Fibroblast of upper back skin (primary cell): ENCODE measurements around the gene WNK2.

Experiments used
- DNase-seq: peaks from one replicate; pipeline ENCODE4 v3.0.0-alpha.2; 2013

WNK2 gene

DNA sequence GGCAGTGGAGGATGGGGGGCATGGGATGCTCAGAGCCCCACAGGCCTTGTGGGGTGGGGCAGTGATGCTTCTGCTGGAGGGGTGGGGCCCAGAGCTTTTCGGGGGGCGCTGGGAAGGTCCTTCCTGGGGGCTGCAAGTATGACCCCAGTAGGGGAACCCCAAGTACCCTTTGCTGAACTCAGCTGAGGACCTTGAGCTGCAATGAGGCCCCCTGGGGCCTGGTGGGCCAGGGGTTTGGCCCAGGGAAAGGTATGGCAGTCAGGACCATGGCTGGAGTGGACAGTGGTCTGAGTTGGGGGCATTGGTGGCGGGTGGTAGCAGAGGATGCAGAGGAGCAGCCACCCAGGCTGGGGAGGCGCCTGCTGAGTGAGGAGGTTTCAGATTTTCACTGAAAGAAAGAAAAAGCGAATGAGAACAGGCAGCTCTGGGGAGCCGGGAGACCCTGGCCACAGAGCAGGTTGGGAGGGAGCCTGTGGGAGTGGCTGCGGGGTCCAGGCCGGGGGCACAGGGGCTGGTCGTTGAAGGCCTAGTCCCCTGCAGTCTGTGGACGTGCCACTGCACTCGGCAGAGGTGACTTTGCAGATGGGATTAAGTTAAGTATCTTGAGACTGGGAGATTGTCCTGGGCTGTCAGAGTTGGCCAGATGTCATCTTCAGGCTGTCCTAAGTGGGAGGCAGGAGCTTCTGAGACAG is 19.2 kb downstream of the WNK2 start:
- DNase-seq: no peak

DNA sequence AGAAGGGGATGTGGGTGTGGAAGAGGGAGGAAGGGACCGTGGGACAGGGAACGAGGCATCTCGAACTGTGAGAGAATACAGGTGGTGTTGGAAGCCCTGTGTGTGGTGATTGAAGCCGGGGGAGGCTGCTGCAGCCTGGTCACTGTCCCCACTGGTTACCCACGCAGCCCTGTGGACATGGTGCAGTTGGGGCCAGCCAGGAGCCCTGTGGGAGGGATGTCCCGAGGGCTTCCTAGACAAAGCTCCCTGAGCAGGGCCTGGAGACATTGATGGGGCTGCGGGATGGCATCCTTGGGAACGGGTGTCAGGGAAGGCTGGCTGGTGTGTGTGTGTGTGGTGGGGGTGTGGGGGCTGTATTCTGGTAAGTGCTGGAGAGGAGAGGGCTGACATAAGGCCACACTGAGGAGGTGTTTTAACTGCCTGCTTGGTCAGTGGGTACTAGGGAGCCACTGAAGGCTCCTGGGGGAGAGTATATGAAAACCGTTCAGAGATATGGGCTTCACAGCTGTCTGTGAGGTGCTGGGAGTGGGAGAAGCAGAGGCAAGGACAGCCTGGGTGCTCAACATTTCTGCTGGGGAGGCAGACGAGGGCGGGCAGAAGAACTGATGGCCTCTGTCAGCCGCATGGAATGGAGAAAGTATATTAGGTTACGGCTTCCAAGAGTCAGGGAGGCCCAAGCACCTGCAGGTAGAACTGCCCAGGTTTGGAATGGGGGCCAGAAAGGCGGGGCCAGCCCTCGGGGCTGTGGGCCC is 20.0 kb downstream of the WNK2 start:
- no peak for DNase-seq

DNA sequence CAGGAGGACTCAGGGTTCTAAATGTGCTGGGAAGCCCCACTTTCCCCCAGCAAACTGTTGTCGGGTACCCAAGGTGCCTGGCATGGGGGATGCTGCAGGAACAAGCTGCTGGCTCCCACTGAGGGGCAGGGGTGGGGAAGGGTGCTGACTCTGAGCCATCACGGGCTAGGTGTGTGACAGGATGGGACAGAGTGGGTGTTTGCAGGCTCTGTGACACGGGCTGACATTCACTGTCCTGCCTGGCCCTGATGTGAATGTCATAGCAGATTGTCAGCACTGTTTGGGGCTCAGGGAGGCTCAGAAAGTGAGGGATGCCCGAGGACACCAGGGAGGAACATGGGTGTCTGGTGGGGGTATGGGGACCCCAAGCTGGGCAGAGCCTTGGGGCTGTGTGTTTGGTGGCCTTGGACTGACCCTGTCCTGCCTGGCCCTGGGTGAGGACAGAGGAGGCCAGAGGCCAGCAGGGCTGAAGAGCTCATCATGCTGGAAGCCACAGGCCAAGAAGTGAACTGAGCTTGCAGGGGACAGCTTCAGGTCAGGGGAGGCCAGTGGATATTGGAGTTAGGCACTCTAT is 20.6 kb downstream of the WNK2 start:
- DNase-seq: no peak

- DNase-seq: no peak
These were observed 21.3 kb downstream of the WNK2 start for GRCh38 chr9:93205045-93205768.

GRCh38 chr9:93205896-93206575 is 22.1 kb downstream of the WNK2 start:
- DNase-seq: no peak

- no peak for DNase-seq
These were observed 22.7 kb downstream of the WNK2 start for GRCh38 chr9:93206576-93207155.

DNA sequence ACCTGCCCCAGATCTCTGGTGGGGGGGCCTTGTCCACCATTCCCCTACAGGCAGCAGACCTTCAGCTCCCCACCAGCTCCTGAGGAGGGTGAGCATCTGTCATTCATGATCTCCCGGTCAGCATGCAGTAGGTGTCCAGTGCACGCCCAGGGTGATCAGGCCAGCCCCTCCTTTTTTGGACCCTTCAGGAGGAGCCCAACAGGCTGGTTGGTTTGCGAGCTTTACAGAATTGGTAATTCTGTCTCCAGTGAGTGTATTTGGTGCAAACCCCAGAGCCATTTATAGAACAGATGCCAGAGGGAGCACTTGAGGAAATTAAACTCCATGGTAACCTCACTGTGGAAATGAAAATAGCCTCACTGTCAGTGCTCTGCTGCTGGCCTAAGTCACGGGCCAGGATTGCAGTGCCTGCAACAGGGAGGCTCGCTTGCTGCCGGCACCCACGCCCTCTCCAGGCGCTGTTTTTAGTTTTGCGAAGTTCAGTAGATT is 23.4 kb downstream of the WNK2 start:
- DNase-seq: peak; percentile 25

- no peak for DNase-seq
These were observed 24.2 kb downstream of the WNK2 start for GRCh38 chr9:93207860-93208734.

DNA sequence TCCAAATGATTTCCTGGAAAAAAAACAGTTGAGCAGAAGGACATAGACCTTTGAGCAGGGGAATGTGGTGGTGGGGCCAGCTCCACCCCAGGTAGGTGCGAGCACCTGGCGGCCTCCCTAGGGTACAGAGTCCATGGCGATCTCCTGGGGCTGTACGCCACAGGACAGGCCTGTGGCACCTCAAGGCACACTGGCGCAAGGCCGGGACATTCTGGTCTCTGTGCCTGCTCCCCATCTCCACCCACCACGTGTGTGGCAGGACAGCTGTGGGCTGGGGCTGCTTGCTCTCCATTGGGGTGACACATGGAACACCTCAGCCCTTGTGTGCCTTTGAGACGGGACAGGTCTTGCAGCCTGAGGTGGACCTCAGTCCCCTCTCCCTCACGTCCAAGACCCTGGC is 25.2 kb downstream of the WNK2 start:
- DNase-seq: no peak

- no peak for DNase-seq
These were observed 25.8 kb downstream of the WNK2 start for GRCh38 chr9:93209576-93210323.

DNA sequence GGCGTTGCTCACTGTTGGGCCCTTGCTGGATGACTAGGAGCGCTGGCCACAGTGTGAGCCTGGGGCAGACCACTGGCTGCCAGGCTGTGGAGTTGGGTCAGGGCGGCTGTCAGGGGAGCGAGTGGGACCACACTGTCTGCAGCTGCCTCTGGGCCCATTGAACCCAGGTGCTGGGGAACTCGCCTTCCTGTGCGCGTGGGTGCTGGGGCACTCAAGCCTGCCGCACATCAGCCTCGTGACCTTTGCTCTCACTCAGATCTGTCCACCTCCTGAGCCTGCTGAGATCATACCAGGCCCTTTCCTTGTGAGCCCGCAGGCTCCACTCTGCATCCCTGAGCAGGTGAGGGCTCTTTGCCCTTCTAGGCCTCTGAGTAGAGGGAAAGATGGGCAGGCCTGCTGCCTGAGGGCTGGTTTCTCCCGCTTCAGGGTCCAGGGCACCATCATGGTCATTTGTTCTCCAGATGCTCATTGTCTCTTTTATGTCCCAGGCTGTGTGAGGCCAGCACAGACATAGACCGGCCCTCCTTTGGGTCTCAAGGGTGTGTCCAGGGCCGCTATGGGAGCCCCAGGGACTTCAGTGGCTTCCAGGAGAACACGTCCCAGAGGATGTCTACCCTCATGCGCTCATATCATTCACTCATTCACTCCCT is 26.5 kb downstream of the WNK2 start:
- DNase-seq: no peak

DNA sequence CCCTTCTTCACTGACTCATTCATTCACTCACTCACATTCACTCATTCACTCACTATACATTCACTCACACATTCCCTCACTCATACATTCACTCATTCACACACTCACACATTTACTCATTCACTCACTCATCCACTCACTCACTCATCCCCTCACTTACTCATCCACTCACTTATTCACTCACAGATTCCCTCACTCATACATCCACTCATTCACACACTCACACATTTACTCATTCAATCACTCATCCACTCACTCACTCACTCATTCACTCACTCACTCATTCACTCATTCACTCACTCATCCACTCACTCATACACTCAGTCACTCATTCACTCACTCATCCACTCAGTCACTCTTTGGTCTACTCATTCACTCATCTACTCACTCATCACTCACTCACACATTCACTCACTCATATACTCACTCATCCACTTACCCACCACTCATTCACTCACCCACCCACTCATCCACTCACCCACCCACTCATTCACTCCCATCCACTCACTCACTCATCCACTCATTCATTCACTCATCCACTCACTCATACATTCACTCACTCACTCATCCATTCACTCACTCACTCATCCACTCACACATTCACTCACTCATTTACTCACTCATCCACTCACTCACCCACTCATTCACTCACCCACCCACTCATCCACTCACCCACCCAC is 27.2 kb downstream of the WNK2 start:
- no peak for DNase-seq

GRCh38 chr9:93211654-93212001 is 27.7 kb downstream of the WNK2 start:
- DNase-seq: no peak

DNA sequence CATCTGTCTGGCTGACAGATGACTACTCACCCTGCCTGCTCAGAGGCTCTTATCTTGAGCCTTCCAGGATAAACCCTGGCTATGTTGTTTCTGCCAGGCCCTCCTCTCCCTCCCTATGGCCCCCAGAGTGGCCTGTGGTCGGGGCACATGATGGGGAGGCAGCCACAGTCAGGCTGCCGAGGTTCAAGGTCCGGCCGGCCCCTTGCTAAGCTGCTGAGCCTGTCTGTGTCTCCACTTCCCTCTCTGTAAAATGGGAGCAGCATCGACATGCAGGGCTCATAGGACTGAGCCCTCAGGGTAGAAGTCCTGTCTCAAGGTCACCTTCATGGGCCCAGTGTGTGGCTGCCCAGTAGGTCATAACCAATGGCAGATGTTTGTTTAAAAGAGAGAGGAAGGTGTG is 28.5 kb downstream of the WNK2 start:
- no peak for DNase-seq

DNA sequence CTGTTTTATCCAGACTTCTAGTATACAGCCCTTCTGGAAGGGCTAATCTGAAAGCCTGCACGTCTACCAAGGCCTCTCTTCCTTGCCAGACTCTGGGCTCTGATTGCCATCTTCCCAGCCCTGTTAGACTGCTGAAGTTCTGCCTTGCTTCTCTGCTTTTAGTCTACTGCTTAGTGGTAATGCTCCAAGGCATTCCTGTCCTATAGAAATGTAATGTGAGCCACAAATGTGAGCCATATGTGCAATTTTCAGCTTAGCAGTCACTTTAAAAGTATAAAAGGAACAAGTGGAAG is 32.1 kb downstream of the WNK2 start:
- DNase-seq: no peak

- DNase-seq: no peak
These were observed 33.8 kb downstream of the WNK2 start for GRCh38 chr9:93217706-93218105.

GRCh38 chr9:93218161-93218560 is 34.2 kb downstream of the WNK2 start:
- no peak for DNase-seq

- DNase-seq: no peak
These were observed 34.9 kb downstream of the WNK2 start for GRCh38 chr9:93218671-93219420.

DNA sequence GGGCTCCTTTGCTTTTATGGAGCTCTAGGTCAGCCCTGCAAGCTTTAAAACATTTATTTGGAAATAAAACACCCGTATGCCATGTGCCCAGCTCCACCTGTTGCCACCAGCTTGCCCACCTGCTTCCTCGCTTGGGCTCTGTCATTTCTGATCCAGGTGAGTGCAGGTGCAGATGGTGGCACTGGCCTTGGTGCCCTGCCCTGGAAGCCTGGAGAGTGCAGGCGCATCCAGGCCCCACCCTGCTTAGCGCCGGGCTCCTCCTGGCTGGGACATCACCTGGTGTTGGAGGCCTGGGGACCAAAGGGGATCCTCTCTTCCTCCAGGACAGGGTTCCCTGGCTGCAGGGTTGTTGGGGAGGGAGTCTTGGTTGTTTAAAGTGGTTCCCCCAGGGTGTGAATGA is 35.8 kb downstream of the WNK2 start:
- no peak for DNase-seq
